HFF-Myc (cell line): Measurements from ENCODE around the gene WFDC10A.
"Not testable (repeated sequence)": the region's sequence is repeated elsewhere in the genome, so short reads cannot be mapped to it uniquely, and the experiment has no call there.

ENCODE experiments used
- DNase-seq: peaks from one replicate; pipeline ENCODE4 v3.0.0-alpha.2; 2011; ENCODE audit warnings: low read depth; ENCODE audit errors: extremely low read depth
- H3K4me3 ChIP-seq: replicated peaks from 2 replicates; pipeline ENCODE4 v1.5.1; 2011; ENCODE audit warnings: low read depth, mild to moderate bottlenecking, control low read depth, low read length
- TF ChIP-seq, protein P1 (sequence below): IDR thresholded peaks from 2 replicates; pipeline ENCODE4 v1.5.1; 2012; ENCODE audit warnings: mild to moderate bottlenecking, low read depth, low read length, control low read depth; ENCODE audit errors: missing control alignments

WFDC10A gene

DNA sequence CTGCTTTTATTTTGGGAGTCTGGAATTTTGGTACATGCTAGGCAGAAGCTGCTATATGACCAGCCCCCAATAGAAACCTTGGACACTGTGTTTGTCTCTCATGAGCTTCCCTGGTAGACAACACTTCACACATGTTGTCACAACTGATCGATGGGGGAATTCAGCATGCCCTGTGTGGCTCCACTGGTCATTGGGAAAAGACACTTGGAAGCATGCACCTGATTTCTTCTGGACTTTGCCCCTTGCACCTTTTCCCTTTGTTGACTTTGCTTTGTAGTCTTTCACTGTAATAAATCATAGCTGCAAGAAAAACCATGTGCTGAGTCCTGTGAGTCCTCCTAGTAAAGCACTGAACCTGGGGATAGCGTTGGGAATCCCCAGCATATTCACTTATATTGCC lies 7.9 kb upstream of the WFDC10A start:
- no peak for DNase-seq
- H3K4me3 ChIP-seq = no peak overlapping the region
- TF ChIP-seq, protein P1, sequence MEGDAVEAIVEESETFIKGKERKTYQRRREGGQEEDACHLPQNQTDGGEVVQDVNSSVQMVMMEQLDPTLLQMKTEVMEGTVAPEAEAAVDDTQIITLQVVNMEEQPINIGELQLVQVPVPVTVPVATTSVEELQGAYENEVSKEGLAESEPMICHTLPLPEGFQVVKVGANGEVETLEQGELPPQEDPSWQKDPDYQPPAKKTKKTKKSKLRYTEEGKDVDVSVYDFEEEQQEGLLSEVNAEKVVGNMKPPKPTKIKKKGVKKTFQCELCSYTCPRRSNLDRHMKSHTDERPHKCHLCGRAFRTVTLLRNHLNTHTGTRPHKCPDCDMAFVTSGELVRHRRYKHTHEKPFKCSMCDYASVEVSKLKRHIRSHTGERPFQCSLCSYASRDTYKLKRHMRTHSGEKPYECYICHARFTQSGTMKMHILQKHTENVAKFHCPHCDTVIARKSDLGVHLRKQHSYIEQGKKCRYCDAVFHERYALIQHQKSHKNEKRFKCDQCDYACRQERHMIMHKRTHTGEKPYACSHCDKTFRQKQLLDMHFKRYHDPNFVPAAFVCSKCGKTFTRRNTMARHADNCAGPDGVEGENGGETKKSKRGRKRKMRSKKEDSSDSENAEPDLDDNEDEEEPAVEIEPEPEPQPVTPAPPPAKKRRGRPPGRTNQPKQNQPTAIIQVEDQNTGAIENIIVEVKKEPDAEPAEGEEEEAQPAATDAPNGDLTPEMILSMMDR = no peak

DNA sequence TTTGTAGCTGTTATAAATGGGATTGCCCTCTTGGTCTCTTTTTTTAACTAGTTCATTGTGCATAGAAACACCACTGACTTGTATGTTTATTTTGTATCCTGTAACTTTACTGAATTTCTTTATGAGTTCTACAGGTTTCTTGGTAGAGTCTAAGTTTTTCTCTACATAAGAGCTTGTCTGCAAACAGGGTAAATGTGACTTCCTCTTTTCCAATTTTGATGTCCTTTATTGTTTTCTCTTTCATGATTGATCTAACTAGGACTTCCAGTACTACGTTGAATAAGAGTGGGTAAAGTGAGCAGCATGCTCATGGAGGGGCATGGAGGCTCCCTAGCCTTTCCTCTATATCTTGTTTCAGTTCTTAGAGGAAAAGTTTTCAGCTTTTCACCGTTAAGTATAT lies 3.0 kb upstream of the WFDC10A start:
- TF ChIP-seq, protein P1 = no peak
- no peak overlapping the region for H3K4me3 ChIP-seq
- no peak for DNase-seq

DNA sequence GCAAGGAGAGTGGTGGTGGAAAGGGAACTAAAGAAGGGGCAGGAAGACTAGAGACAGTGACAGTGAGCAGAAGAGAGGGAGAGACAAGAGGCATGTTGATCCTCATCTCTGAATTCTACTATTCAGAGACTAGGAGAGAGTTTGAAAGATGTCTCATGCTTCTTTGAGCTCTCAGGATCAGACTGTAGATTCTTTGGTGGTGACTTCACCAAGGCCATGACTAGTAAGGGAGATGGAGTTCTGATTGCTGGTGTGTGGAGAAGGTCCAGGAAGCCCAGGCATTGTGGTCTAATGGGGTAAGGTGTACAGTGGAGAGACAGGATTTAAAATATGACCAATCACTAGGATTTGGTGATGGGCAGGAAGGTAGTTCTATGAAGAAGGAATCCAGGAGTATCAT lies 832 bp downstream of the WFDC10A start:
- no peak for DNase-seq
- TF ChIP-seq, protein P1 = no peak
- no peak overlapping the region for H3K4me3 ChIP-seq

DNA sequence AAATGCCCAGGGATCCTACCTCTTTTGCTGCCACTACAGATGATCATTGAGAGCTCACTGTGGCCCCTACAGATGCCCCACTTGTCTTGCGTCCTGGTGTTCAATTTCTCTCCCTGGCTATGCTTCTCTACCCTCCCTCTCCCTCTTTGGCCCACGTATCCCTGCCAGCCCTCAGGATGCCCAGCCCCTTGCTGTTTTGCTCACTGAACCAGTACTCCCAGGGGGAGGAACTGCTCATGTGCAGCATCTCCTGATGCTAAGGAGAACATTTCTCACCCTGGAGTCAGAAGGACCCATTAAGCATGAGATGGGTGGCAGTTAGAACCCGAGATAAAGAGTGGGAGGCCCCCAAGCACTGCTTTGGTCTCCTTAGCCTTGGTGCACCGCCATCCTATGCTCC lies 1.6 kb downstream of the WFDC10A start, which contains the start of gene WFDC9:
TSS of gene WFDC9 (minus strand) at position 101 of the 400 bp plus-strand sequence. CDS start 21,103 bp downstream, outside the sequence.
- TF ChIP-seq, protein P1 = no peak
- no peak within 1 kb of the TSS for H3K4me3 ChIP-seq

DNA sequence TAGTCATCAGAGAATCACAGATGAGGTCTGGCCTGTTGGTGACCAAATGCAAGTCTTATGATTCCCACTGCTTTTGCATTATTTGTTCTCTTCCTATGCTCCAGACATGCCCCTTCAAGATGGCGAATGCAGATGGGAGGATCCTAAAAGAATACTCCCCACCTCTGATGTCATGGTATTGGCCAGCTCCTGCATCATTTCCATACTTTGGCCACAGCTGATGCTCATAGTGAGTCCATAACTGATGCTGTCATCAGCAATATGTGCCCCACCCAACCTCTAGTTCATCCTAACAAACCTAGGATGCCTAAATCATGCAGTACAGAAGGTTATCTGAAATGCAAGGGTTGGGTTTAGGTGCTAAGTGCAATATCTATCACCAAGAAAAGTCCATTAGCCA lies 7.0 kb downstream of the WFDC10A start:
- TF ChIP-seq, protein P1 = no peak
- no peak for DNase-seq
- H3K4me3 ChIP-seq = no peak overlapping the region

More for the DNA sequence above, 1.6 kb downstream of the WFDC10A start, which contains the start of gene WFDC9:
- no peak for DNase-seq

DNA sequence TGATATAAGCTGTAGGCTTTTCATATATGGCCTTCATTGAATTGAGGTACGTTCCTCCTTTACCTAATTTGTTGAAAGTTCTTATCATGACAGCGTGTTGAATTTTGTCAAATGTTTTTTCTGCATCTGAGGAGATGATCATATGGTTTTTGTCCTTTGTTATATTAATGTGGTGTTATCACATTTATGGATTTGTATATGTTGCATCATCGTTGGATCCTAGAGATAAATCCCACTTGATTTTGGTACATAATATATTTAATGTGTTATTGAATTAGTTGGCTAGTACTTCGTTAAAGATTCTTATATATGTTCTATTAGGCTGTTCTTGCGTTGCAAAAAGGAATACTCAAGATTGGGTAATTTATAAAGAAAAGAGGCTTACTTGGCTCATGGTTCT lies 10.1 kb downstream of the WFDC10A start:
- H3K4me3 ChIP-seq = no peak overlapping the region
- no peak for DNase-seq
- TF ChIP-seq, protein P1 = no peak

DNA sequence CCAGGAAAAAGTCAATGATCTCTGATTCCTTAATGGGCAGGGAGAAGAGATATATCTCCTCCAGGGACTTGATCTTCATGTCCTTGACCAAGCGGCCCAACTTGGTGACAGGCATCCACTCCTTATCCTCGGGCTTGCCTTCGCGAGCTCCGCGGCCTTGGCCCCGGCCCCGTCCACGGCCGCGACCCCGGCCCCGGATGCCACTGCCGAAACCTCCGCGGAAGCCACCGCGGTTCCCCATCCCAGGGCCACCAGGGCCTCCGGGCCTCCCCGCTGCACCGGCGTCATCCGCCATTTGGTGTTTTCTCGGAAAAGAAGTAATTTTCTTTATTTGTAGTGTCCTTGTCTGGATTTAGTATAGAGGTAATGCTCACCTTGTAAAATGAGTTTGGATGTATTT lies 11.5 kb downstream of the WFDC10A start:
- not testable (repeated sequence) for DNase-seq, H3K4me3 ChIP-seq

DNA sequence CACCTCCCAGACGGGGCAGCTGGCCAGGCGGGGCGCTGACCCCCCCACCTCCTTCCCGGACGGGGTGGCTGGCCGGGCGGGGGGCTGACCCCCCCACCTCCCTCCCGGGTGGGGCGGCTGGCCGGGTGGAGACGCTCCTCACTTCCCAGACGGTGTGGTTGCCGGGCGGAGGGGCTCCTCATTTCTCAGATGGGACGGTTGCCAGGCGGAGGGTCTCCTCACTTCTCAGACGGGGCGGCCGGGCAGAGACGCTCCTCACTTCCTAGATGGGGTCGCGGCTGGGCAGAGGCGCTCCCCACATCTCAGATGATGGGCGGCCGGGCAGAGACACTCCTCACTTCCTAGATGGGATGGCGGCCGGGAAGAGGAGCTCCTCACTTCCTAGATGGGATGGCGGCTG lies 16.3 kb downstream of the WFDC10A start:
- H3K4me3 ChIP-seq, DNase-seq: not testable (repeated sequence)
